Fibroblast of pulmonary artery (primary cell): ENCODE results near the gene NPVF.

Experiments used
- DNase-seq: peaks from one replicate; pipeline ENCODE4 v3.0.0-alpha.2; 2010; ENCODE audit warnings: low read depth
- H3K4me3 ChIP-seq: replicated peaks from 2 replicates; pipeline ENCODE4 v1.5.1; 2011; ENCODE audit warnings: low read depth, mild to moderate bottlenecking, control low read depth, low read length, moderate library complexity
- CTCF ChIP-seq: IDR thresholded peaks from 2 replicates; pipeline ENCODE4 v1.5.1; 2011; ENCODE audit warnings: mild to moderate bottlenecking, control low read depth, low read length, inconsistent platforms; ENCODE audit errors: missing control alignments

Gene NPVF

DNA sequence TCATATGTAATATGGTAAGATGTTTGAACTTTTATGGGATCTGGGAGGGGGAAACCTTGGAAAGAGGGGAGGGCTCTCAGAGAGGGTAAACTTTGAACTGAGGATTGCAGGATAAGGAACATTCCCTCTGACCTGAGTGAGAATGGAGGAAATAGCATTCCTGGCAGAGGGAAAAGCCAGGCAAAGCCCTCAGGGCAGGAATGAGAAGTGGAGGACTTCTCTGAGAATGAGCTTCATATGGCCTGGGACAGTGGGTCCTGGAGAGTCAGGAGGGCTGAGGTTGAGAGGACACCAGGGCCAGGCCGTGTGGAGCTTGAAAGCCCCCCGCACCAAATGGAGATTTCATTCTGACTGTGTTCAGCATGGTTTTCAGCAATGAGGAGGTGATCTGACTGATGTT lies 34.2 kb downstream of the NPVF start:
- TF ChIP-seq CTCF = no peak
- DNase-seq = no peak
- no peak overlapping the region for H3K4me3 ChIP-seq

DNA sequence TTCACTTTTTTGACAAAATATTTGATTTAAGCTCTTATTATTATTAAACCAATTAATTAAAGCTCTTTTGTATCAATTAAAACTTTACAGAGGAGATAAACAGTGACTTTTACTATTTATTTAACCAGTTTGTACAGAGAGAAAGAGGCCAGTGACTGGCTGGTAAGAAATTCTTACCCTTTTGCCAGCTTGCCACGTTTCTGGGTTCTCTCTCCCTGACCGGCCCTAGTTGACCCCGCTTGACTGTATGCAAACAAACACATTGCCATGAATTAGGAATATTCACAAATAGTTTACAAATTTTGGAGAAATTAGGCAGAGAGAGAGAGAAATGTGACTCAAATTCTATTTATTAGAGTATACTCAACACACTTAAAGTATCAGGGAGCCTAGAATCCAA lies 36.2 kb downstream of the NPVF start:
- TF ChIP-seq CTCF = no peak
- DNase-seq = no peak
- H3K4me3 ChIP-seq = no peak overlapping the region

- DNase-seq = no peak
- no peak for TF ChIP-seq CTCF
- H3K4me3 ChIP-seq = no peak overlapping the region
These were observed 39.1 kb downstream of the NPVF start for GRCh38 chr7:25189197-25189596.

GRCh38 chr7:25187932-25188331 lies 40.4 kb downstream of the NPVF start:
- H3K4me3 ChIP-seq = no peak overlapping the region
- TF ChIP-seq CTCF = no peak
- no peak for DNase-seq

DNA sequence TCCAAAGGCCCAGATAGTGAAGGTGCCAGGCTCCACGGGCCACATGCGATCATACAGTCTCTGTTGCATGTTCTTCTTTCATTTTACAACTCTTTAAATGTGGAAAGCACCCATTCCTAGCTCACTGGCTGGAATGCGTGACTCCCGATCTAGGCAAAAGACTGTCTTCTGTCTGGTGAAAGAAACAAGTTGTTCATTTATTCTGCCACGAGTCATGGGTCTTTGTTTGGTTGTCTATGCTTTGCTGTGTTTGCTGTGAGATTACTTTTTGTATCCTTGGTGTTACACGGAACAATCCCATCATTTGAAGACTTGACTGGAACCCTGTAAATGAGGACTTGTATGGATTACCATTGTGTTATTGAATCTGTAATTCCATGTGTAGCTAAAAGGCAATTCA lies 41.9 kb downstream of the NPVF start:
- TF ChIP-seq CTCF = no peak
- no peak for DNase-seq
- no peak overlapping the region for H3K4me3 ChIP-seq

DNA sequence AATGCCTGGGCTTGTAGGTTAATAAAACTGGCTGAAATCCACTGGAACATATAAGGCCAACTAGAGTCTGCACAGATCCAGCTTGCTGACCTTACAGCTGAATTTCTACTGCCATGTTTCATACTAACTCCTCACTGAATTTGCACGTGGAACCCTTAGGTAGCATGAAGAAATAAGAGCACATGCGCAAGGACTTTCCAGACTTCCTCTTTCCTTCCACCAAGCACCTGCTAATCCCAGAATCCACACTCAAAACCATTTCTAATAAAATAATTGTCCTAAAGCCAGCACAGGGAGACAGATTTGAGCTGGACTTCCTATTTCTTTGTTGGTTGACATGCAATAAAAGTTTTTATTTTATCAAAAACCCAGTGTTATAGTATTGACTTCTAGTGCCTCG lies 46.8 kb downstream of the NPVF start:
- DNase-seq = no peak
- TF ChIP-seq CTCF = no peak
- H3K4me3 ChIP-seq = no peak overlapping the region

GRCh38 chr7:25180946-25181345 lies 47.3 kb downstream of the NPVF start:
- TF ChIP-seq CTCF = no peak
- no peak for DNase-seq
- H3K4me3 ChIP-seq = no peak overlapping the region
